SK-N-SH treated with all-trans-retinoic acid at 6 μM for 48 hours (cell line): ENCODE results near the gene YPEL3.

Source experiments
- BACH2 ChIP-seq: fragments of 250-450 bp; sonication (Bioruptor Pico); IDR thresholded peaks from 2 replicates; pipeline ENCODE4 v1.9.0; 2021; ENCODE audit warnings: mild to moderate bottlenecking, borderline replicate concordance
- CREB5 ChIP-seq: fragments of 250-450 bp; sonication (Bioruptor Pico); IDR thresholded peaks from 2 replicates; pipeline ENCODE4 v1.5.1; 2020; ENCODE audit warnings: low read depth, mild to moderate bottlenecking, moderate library complexity
- GLIS3 ChIP-seq: fragments of 250-450 bp; sonication (Bioruptor Pico); IDR thresholded peaks from 2 replicates; pipeline ENCODE4 v1.5.0; 2020; ENCODE audit warnings: mild to moderate bottlenecking, moderate library complexity
- ISL1 ChIP-seq: fragments of 250-450 bp; sonication (Bioruptor Pico); IDR thresholded peaks from 2 replicates; pipeline ENCODE4 v2.1.2; 2022; ENCODE audit warnings: mild to moderate bottlenecking, moderate library complexity
- PATZ1 ChIP-seq: fragments of 250-450 bp; sonication (Bioruptor Pico); IDR thresholded peaks from 2 replicates; pipeline ENCODE4 v1.8.0; 2020; ENCODE audit warnings: mild to moderate bottlenecking, moderate library complexity, borderline replicate concordance
- POU6F1 ChIP-seq: fragments of 250-450 bp; sonication (Bioruptor Pico); IDR thresholded peaks from 2 replicates; pipeline ENCODE4 v1.8.0; 2021; ENCODE audit warnings: low read depth, mild to moderate bottlenecking, moderate library complexity, borderline replicate concordance
- RARB ChIP-seq: fragments of 250-450 bp; sonication (Bioruptor Pico); IDR thresholded peaks from 2 replicates; pipeline ENCODE4 v1.8.0; 2021; ENCODE audit warnings: mild to moderate bottlenecking, moderate library complexity
- SNAI2 ChIP-seq: fragments of 250-450 bp; sonication (Bioruptor Pico); IDR thresholded peaks from 2 replicates; pipeline ENCODE4 v1.5.0; 2020; ENCODE audit warnings: mild to moderate bottlenecking, moderate library complexity
- TCF4 ChIP-seq: fragments of 250-450 bp; sonication (Bioruptor Pico); IDR thresholded peaks from 2 replicates; pipeline ENCODE4 v1.8.0; 2021; ENCODE audit warnings: mild to moderate bottlenecking, moderate library complexity, borderline replicate concordance
- TSHZ2 ChIP-seq: fragments of 250-450 bp; sonication (Bioruptor Pico); IDR thresholded peaks from 2 replicates; pipeline ENCODE4 v1.5.0; 2020; ENCODE audit warnings: mild to moderate bottlenecking, moderate library complexity
- ZFP30 ChIP-seq: fragments of 450-650 bp; formaldehyde crosslinking; IDR thresholded peaks from 2 replicates; pipeline ENCODE4 v1.5.0; 2022; ENCODE audit warnings: mild to moderate bottlenecking, moderate library complexity

GRCh38 chr16:30124985-30125379, 29.0 kb upstream of the YPEL3 start:
- TF ChIP-seq PATZ1 (CRISPR knock-in tag) (no peak), ZFP30 (CRISPR knock-in tag) (no peak), SNAI2 (no peak), RARB (CRISPR knock-in tag) (no peak), ISL1 (CRISPR knock-in tag) (no peak), CREB5 (CRISPR knock-in tag) (no peak), BACH2 (CRISPR knock-in tag) (no peak), GLIS3 (CRISPR knock-in tag) (no peak), TCF4 (no peak), POU6F1 (CRISPR knock-in tag) (no peak), TSHZ2 (CRISPR knock-in tag) (no peak)
